GM12892 (cell line): ENCODE results near the gene IRF7.

Experiments
- POLR2A ChIP-seq: IDR thresholded peaks from 2 replicates; pipeline ENCODE4 v1.6.1; 2011; ENCODE audit warnings: low read depth, low read length, control low read depth
- POLR2AphosphoS5 ChIP-seq: IDR thresholded peaks from 2 replicates; pipeline ENCODE4 v1.6.1; 2011; ENCODE audit warnings: low read depth, low read length, control low read depth
- TAF1 ChIP-seq: IDR thresholded peaks from 2 replicates; pipeline ENCODE4 v1.6.1; 2011; ENCODE audit warnings: low read depth, mild to moderate bottlenecking, control low read depth, low read length, borderline replicate concordance

DNA sequence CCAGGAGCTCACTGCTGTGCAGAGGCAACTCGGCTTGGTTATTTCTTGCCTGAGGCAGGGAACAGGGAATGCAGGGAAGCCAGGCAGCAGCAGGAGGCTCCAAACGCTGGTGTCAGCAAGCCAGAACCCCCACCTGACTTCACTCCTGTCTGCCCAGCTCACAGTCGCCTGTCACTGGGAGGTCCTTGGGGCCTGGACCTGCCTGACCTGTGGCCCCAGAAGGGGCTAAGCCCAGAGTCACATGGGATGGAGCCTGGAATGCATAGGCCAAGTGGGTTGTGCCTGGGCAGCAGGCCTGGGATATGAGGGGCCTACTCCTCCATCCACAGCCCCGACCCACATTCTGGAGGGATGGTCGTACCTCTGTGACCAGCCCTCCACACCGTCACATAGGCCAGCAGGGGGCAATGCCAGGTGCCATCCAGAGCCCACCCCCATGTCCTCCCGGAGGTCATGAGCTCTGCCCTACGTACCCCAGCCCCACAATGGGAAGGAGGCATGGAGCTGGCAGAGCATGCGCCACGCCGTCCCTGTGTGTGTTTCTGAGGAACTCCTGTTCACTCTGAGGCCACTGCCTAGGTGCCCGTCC lies 49.7 kb downstream of the IRF7 start:
- no peak for TF ChIP-seq TAF1
- TF ChIP-seq POLR2AphosphoS5, result no peak
- no peak for TF ChIP-seq POLR2A
